Suprapubic skin (tissue), 4 donors: ENCODE results near the gene TMCO2. TPM values are rescaled to one million over a fixed set of nuclear protein-coding genes. Genes with fewer than 3 reads are reported as not detected.

Experiments used
- DNase-seq, 2 donors: peaks; one replicate each; pipeline ENCODE4 v3.0.0-alpha.2; 2019; ENCODE audit warnings: low spot score in 2 of 2
- H3K27ac ChIP-seq: fragments of 200-600 bp; sonication (generic); one replicate; pipeline ENCODE4 v1.5.1; 2019
- H3K27me3 ChIP-seq: fragments of 200-600 bp; sonication (generic); one replicate; pipeline ENCODE4 v1.5.1; 2019
- H3K36me3 ChIP-seq: fragments of 200-600 bp; sonication (generic); one replicate; pipeline ENCODE4 v1.5.1; 2019
- H3K4me1 ChIP-seq: fragments of 200-600 bp; sonication (generic); one replicate; pipeline ENCODE4 v1.5.1; 2019
- H3K4me3 ChIP-seq: fragments of 200-600 bp; sonication (generic); one replicate; pipeline ENCODE4 v1.5.1; 2019; ENCODE audit warnings: mild to moderate bottlenecking
- H3K9me3 ChIP-seq: fragments of 200-600 bp; sonication (generic); one replicate; pipeline ENCODE4 v1.5.1; 2019
- CTCF ChIP-seq, 2 donors: fragments of 200-600 bp in 1 of 2; fragments of 450-650 bp in 1 of 2; sonication (generic) in 1 of 2; IDR thresholded peaks; one replicate each; pipeline ENCODE4 v1.5.1; 2016 to 2019; ENCODE audit warnings: antibody characterized with exemption in 2 of 2, mild to moderate bottlenecking in 1 of 2, moderate library complexity in 1 of 2
- EP300 ChIP-seq: sonication (generic); formaldehyde crosslinking; IDR thresholded peaks from one replicate; pipeline ENCODE4 v1.6.1; 2017; ENCODE audit warnings: antibody characterized with exemption
- POLR2A ChIP-seq, 2 donors: fragments of 450-650 bp; IDR thresholded peaks; one replicate each; pipeline ENCODE4 v1.6.1; 2017; ENCODE audit warnings: antibody characterized with exemption in 2 of 2, mild to moderate bottlenecking in 2 of 2, moderate library complexity in 2 of 2
- POLR2AphosphoS5 ChIP-seq, 3 donors: sonication (generic); formaldehyde crosslinking; IDR thresholded peaks; one replicate each; pipeline ENCODE4 v1.6.1; 2017; ENCODE audit warnings: antibody characterized with exemption in 3 of 3
- WGBS: methylation state at CpG from one replicate; pipeline ENCODE4 v1.1.5; 2018; 5-methylcytosine and 5-hydroxymethylcytosine counted together
- total RNA-seq, 4 donors: library from RNA; depleted of rRNA; stranded (reverse); fragments of >200 nt; gene quantifications; one replicate each; pipeline ENCODE4 v1.1.0, GENCODE V29; 2016

The TMCO2 gene
- total RNA-seq, 4 donors from 2014 or later = not detected

- Histone ChIP-seq H3K4me1 (no peaks in the 10 kb centered on the region), H3K4me3 (no peak overlapping the region), H3K36me3 (peaks cover 75% of the 10 kb centered on the region), H3K27ac (no peak overlapping the region), H3K9me3 (no peaks in the 10 kb centered on the region), H3K27me3 (no peaks in the 10 kb centered on the region)
- TF ChIP-seq CTCF (IDR thresholded peaks at IDR 0.05) (no peak), POLR2AphosphoS5 (IDR thresholded peaks at IDR 0.05) (no peak), EP300 (no peak), POLR2A (IDR thresholded peaks at IDR 0.05) (no peak)
- DNase-seq = no peak
- WGBS = 93% methylated on average over 2 of the region's 2 CpGs
These were observed 43.6 kb downstream of the TMCO2 start for GRCh38 chr1:40291293-40291692.

GRCh38 chr1:40299366-40300248, 51.9 kb downstream of the TMCO2 start:
- DNase-seq = peak in 1 of 2 donors; percentile 54
- Histone ChIP-seq H3K27ac (no peak overlapping the region), H3K9me3 (no peaks in the 10 kb centered on the region), H3K27me3 (peaks cover 10% of the 10 kb centered on the region), H3K4me1 (peaks cover 3% of the 10 kb centered on the region), H3K36me3 (peaks cover 2% of the 10 kb centered on the region), H3K4me3 (no peak overlapping the region)
- TF ChIP-seq CTCF (IDR thresholded peaks at IDR 0.05) (no peak), EP300 (no peak), POLR2AphosphoS5 (IDR thresholded peaks at IDR 0.05) (no peak), POLR2A (IDR thresholded peaks at IDR 0.05) (no peak)
- 54% methylated on average over 8 of the region's 8 CpGs for WGBS

- 89% methylated on average over 1 of the region's 1 CpG for WGBS
- no peak overlapping the region for H3K4me3 ChIP-seq
These were observed 52.5 kb downstream of the TMCO2 start for GRCh38 chr1:40300249-40300567.

GRCh38 chr1:40300651-40301050, 52.9 kb downstream of the TMCO2 start:
- H3K27me3 ChIP-seq = peaks cover 10% of the 10 kb centered on the region
- no peak overlapping the region for H3K4me3 ChIP-seq
- 93% methylated on average over 9 of the region's 9 CpGs for WGBS
- H3K4me1 ChIP-seq = peaks cover 3% of the 10 kb centered on the region
- H3K27ac ChIP-seq = no peak overlapping the region
- TF ChIP-seq EP300 (no peak), CTCF (IDR thresholded peaks at IDR 0.05) (no peak), POLR2AphosphoS5 (IDR thresholded peaks at IDR 0.05) (no peak), POLR2A (IDR thresholded peaks at IDR 0.05) (no peak)
- DNase-seq = peak in 1 of 2 donors; percentile 50
- H3K9me3 ChIP-seq = no peaks in the 10 kb centered on the region
- no peaks in the 10 kb centered on the region for H3K36me3 ChIP-seq

More at GRCh38 chr1:40300249-40300567, 52.5 kb downstream of the TMCO2 start:
- TF ChIP-seq POLR2AphosphoS5 (IDR thresholded peaks at IDR 0.05) (no peak), CTCF (IDR thresholded peaks at IDR 0.05) (no peak), EP300 (no peak), POLR2A (IDR thresholded peaks at IDR 0.05) (no peak)
- Histone ChIP-seq H3K9me3 (no peaks in the 10 kb centered on the region), H3K36me3 (no peaks in the 10 kb centered on the region), H3K4me1 (peaks cover 3% of the 10 kb centered on the region), H3K27me3 (peaks cover 10% of the 10 kb centered on the region), H3K27ac (no peak overlapping the region)
- DNase-seq = no peak

- no peaks in the 10 kb centered on the region for H3K36me3 ChIP-seq
- DNase-seq = peak in 1 of 2 donors; percentile 58
- no peak overlapping the region for H3K4me3 ChIP-seq
- 93% methylated on average over 3 of the region's 10 CpGs for WGBS
- peaks cover 3% of the 10 kb centered on the region for H3K4me1 ChIP-seq
- peaks cover 10% of the 10 kb centered on the region for H3K27me3 ChIP-seq
- TF ChIP-seq POLR2AphosphoS5 (IDR thresholded peaks at IDR 0.05) (no peak), EP300 (no peak), POLR2A (IDR thresholded peaks at IDR 0.05) (no peak), CTCF (IDR thresholded peaks at IDR 0.05) (no peak)
- H3K27ac ChIP-seq = no peak overlapping the region
- no peaks in the 10 kb centered on the region for H3K9me3 ChIP-seq
These were observed 53.3 kb downstream of the TMCO2 start for GRCh38 chr1:40301066-40301465.
